ENCODE data around the gene PSTPIP1.

Gene PSTPIP1

GRCh38 chr15:76998663-76999285 is 3.8 kb downstream of the PSTPIP1 start:
- no peak for DNase-seq (ENCODE audit: low spot score)

GRCh38 chr15:76999996-77000395 is 5.1 kb downstream of the PSTPIP1 start:
- no peak for DNase-seq (ENCODE audit: low spot score)

GRCh38 chr15:77001351-77001750 is 6.4 kb downstream of the PSTPIP1 start:
- no peak for DNase-seq (ENCODE audit: low spot score)

- DNase-seq (ENCODE audit: low spot score): no peak
These were observed 7.0 kb downstream of the PSTPIP1 start for GRCh38 chr15:77001966-77002365.

- DNase-seq (ENCODE audit: low spot score): peak; percentile 41
These were observed 7.5 kb downstream of the PSTPIP1 start for GRCh38 chr15:77002436-77002835.

- DNase-seq (ENCODE audit: low spot score): peak; percentile 77
These were observed 8.3 kb downstream of the PSTPIP1 start for GRCh38 chr15:77002954-77003912.

- no peak for DNase-seq (ENCODE audit: low spot score)
These were observed 9.3 kb downstream of the PSTPIP1 start for GRCh38 chr15:77004189-77004588.

- DNase-seq (ENCODE audit: low spot score): no peak
These were observed 14.2 kb downstream of the PSTPIP1 start for GRCh38 chr15:77009176-77009575.

GRCh38 chr15:77009646-77010311 is 14.9 kb downstream of the PSTPIP1 start:
- DNase-seq (ENCODE audit: low spot score): no peak

- DNase-seq (ENCODE audit: low spot score): no peak
These were observed 15.4 kb downstream of the PSTPIP1 start for GRCh38 chr15:77010312-77010686.

GRCh38 chr15:77010857-77011256 is 15.9 kb downstream of the PSTPIP1 start:
- no peak for DNase-seq (ENCODE audit: low spot score)

GRCh38 chr15:77012117-77012712 is 17.3 kb downstream of the PSTPIP1 start:
- DNase-seq (ENCODE audit: low spot score): no peak

GRCh38 chr15:77012868-77013267 is 17.9 kb downstream of the PSTPIP1 start:
- DNase-seq (ENCODE audit: low spot score): no peak

GRCh38 chr15:77013776-77014131 is 18.8 kb downstream of the PSTPIP1 start:
- DNase-seq (ENCODE audit: low spot score): peak; percentile 30

GRCh38 chr15:77014132-77015081 is 19.5 kb downstream of the PSTPIP1 start:
- DNase-seq (ENCODE audit: low spot score): peak; percentile 62

- DNase-seq (ENCODE audit: low spot score): no peak
These were observed 20.9 kb downstream of the PSTPIP1 start for GRCh38 chr15:77015646-77016320.

GRCh38 chr15:77016321-77016695 is 21.4 kb downstream of the PSTPIP1 start:
- DNase-seq (ENCODE audit: low spot score): no peak

- DNase-seq (ENCODE audit: low spot score): no peak
These were observed 22.2 kb downstream of the PSTPIP1 start for GRCh38 chr15:77017091-77017660.

GRCh38 chr15:77017761-77018720 is 23.1 kb downstream of the PSTPIP1 start:
- DNase-seq (ENCODE audit: low spot score): no peak

Measured in germinal center (tissue), 1 donor.